Hepatocyte (in vitro differentiated cells): ENCODE results near the gene NDUFB11.
A peak's percentile ranks its signal among the peaks of the same experiment; 100 is the strongest.

Experiments
- EZH2 ChIP-seq: fragments of 200-600 bp; sonication (generic); IDR thresholded peaks from 2 replicates; pipeline ENCODE4 v1.6.1; 2016; ENCODE audit warnings: antibody characterized with exemption, mild to moderate bottlenecking, borderline replicate concordance
- EZH2phosphoT487 ChIP-seq: fragments of 200-600 bp; sonication (generic); IDR thresholded peaks from one replicate; pipeline ENCODE4 v1.6.1; 2018; ENCODE audit warnings: antibody characterized with exemption, mild to moderate bottlenecking, low read depth, moderate library complexity; ENCODE audit not compliant: unreplicated experiment, severe bottlenecking
- TF ChIP-seq, protein P1 (sequence below): fragments of 200-600 bp; sonication (generic); IDR thresholded peaks from 2 replicates; pipeline ENCODE4 v1.5.1; 2016; ENCODE audit warnings: antibody characterized with exemption, mild to moderate bottlenecking; ENCODE audit not compliant: poor library complexity

DNA sequence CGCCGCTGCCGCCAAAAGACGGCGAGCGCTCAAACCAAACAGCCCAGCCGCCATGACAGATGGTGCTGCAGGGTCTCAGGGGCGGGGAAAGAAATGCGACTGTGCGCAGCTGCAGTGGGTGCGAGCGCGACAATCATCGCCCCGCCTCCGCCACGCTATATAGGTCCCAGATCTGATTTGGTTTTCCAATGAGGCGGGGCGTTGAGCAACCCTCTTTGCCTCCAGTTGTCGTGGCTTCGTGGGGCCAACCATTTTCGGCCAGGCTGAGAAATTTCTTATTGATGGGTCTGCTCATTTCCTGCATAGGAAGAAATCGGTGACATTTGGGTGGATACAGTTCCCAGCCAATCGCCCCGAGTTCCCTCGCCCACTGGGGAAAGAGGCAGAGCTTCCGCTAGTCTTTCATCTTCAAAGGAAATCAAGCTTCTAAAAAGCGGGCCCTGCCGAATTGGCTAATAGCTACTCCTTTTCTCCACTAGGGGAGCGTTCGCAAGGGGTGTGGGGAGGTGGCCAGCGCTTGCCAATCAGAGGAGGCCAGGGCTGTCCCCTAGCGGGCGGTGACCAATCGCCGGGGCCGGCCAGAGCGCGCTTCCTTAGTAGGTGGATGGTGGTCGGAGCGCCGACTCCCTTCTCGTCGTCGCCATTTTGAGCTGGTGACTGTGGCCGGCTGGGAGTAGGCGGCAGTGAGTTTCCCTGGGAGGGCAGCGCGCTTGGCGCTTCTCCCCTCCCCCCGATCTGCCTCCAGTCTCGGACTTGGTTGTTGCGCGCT is at the start of gene NDUFB11, which contains the start of gene RBM10:
- TF ChIP-seq, protein P1, sequence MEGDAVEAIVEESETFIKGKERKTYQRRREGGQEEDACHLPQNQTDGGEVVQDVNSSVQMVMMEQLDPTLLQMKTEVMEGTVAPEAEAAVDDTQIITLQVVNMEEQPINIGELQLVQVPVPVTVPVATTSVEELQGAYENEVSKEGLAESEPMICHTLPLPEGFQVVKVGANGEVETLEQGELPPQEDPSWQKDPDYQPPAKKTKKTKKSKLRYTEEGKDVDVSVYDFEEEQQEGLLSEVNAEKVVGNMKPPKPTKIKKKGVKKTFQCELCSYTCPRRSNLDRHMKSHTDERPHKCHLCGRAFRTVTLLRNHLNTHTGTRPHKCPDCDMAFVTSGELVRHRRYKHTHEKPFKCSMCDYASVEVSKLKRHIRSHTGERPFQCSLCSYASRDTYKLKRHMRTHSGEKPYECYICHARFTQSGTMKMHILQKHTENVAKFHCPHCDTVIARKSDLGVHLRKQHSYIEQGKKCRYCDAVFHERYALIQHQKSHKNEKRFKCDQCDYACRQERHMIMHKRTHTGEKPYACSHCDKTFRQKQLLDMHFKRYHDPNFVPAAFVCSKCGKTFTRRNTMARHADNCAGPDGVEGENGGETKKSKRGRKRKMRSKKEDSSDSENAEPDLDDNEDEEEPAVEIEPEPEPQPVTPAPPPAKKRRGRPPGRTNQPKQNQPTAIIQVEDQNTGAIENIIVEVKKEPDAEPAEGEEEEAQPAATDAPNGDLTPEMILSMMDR, result peak; percentile 55
- TF ChIP-seq EZH2, result no peak
- no peak for TF ChIP-seq EZH2phosphoT487
